ENCODE results near the gene BUB1.
"Not testable (repeated sequence)": the region's sequence is repeated elsewhere in the genome, so short reads cannot be mapped to it uniquely, and the experiment has no call there.

BUB1 gene

GRCh38 chr2:110677530-110678456, at the start of gene BUB1:
TSS of gene BUB1 (minus strand) at chr2:110678063. CDS start at chr2:110677995, 68 bp downstream.
- peak; percentile 86 for FAIRE-seq

GRCh38 chr2:110726285-110726684, 48.4 kb upstream of the BUB1 start:
- no peak for FAIRE-seq

GRCh38 chr2:110725859-110726258, 48.0 kb upstream of the BUB1 start:
- FAIRE-seq, result no peak

GRCh38 chr2:110725370-110725769, 47.5 kb upstream of the BUB1 start:
- no peak for FAIRE-seq

- no peak for FAIRE-seq
These were observed 47.0 kb upstream of the BUB1 start for GRCh38 chr2:110724820-110725219.

GRCh38 chr2:110720547-110720946, 42.7 kb upstream of the BUB1 start:
- FAIRE-seq, result no peak

GRCh38 chr2:110718990-110719389, 41.1 kb upstream of the BUB1 start:
- no peak for FAIRE-seq

GRCh38 chr2:110718382-110718781, 40.5 kb upstream of the BUB1 start:
- FAIRE-seq, result no peak

GRCh38 chr2:110717734-110718133, 39.9 kb upstream of the BUB1 start:
- no peak for FAIRE-seq

GRCh38 chr2:110716959-110717645, 39.2 kb upstream of the BUB1 start:
- FAIRE-seq, result no peak

- no peak for FAIRE-seq
These were observed 36.8 kb upstream of the BUB1 start for GRCh38 chr2:110714452-110715224.

GRCh38 chr2:110713513-110714362, 35.9 kb upstream of the BUB1 start:
- no peak for FAIRE-seq

- FAIRE-seq, result no peak
These were observed 34.9 kb upstream of the BUB1 start for GRCh38 chr2:110712737-110713136.

GRCh38 chr2:110708455-110708854, 30.6 kb upstream of the BUB1 start:
- no peak for FAIRE-seq

- no peak for FAIRE-seq
These were observed 29.6 kb upstream of the BUB1 start for GRCh38 chr2:110707386-110707965.

- no peak for FAIRE-seq
These were observed 24.9 kb upstream of the BUB1 start for GRCh38 chr2:110702514-110703380.

- not testable (repeated sequence) for FAIRE-seq
These were observed 20.4 kb upstream of the BUB1 start for GRCh38 chr2:110698253-110698652.

- FAIRE-seq, result not testable (repeated sequence)
These were observed 17.5 kb upstream of the BUB1 start for GRCh38 chr2:110695146-110695898.

GRCh38 chr2:110691612-110692258, 13.9 kb upstream of the BUB1 start:
- FAIRE-seq, result no peak
